ENCODE data around the gene GATAD2B. TPM values are rescaled to one million over a fixed set of nuclear protein-coding genes. Genes with fewer than 3 reads are reported as not detected.

The GATAD2B gene
- total RNA-seq, 1 donor from 2014 or later: 12.2 TPM

DNA sequence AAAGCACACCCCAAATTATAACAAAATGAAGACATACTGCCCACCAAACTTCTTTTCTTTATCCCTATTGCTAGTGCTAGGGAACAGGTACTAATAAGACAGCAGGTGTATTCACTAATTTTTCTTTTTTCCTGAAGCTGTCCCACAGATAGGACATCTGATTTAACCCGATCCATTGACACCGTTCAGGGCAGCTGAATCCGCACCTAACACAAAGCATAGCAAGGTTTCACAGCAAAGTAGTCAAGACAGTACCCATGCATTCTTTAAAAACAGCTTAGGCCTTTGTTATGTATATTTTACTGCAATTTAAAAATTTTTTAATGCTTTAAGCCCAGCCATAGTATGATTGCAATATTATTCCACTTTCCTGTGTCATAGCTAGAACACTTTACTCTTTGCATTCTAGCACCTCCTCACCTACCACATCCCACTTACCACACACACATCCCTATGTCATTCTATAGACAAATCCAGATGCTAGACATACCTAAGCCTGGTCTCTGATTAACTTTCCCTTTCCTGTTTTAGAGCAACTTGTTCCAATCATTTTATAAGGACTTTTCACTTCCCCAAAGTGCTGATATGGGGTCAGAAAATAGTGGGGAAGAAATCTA lies 40.4 kb downstream of the GATAD2B start:
- no peak for DNase-seq (ENCODE audit: low read depth)

GRCh38 chr1:153881751-153882150 lies 41.0 kb downstream of the GATAD2B start:
- TF ChIP-seq CTCF (IDR thresholded peaks at IDR 0.05; ENCODE audit: insufficient read depth, low read length, poor library complexity, severe bottlenecking): no peak
- Histone ChIP-seq H3K27me3 (ENCODE audit: control insufficient read depth, insufficient read depth, low read length) (no peaks in the 10 kb centered on the region), H3K36me3 (ENCODE audit: control insufficient read depth, insufficient read depth, low read length) (no peaks in the 10 kb centered on the region), H3K4me3 (ENCODE audit: low read depth, low read length) (peak overlapping the region; percentile 11)
- no peak for DNase-seq (ENCODE audit: low read depth)

More for the DNA sequence above, 40.4 kb downstream of the GATAD2B start:
- H3K27me3 ChIP-seq (ENCODE audit: control insufficient read depth, insufficient read depth, low read length): no peaks in the 10 kb centered on the region
- no peaks in the 10 kb centered on the region for H3K36me3 ChIP-seq (ENCODE audit: control insufficient read depth, insufficient read depth, low read length)
- no peak for TF ChIP-seq CTCF (IDR thresholded peaks at IDR 0.05; ENCODE audit: insufficient read depth, low read length, poor library complexity, severe bottlenecking)
- no peak overlapping the region for H3K4me3 ChIP-seq (ENCODE audit: low read depth, low read length)

DNA sequence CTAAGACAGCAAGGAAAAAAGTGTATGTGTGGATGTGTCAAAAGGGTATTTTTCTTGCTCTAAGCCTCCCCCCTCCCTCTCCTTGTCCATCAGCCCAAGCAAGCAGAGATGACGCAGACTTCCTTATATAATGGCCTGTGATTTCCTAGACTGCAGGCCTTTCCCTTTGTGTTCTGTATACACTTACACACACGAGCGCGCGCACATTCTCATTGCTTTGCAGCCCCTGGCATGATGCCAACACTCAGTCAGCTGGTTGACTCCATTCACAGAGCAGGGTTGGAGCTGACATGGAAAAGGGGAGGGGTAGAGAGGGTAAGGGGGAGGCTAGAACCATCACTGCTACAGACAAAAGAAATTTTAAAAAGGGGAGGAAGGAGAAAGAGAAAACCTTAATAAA lies 41.8 kb downstream of the GATAD2B start:
- DNase-seq (ENCODE audit: low read depth): peak; percentile 96
- no peak for TF ChIP-seq CTCF (IDR thresholded peaks at IDR 0.05; ENCODE audit: insufficient read depth, low read length, poor library complexity, severe bottlenecking)
- H3K4me3 ChIP-seq (ENCODE audit: low read depth, low read length): no peak overlapping the region
- H3K36me3 ChIP-seq (ENCODE audit: control insufficient read depth, insufficient read depth, low read length): no peaks in the 10 kb centered on the region
- no peaks in the 10 kb centered on the region for H3K27me3 ChIP-seq (ENCODE audit: control insufficient read depth, insufficient read depth, low read length)

- H3K27me3 ChIP-seq (ENCODE audit: control insufficient read depth, insufficient read depth, low read length): no peaks in the 10 kb centered on the region
- no peaks in the 10 kb centered on the region for H3K36me3 ChIP-seq (ENCODE audit: control insufficient read depth, insufficient read depth, low read length)
- no peak for DNase-seq (ENCODE audit: low read depth)
- no peak for TF ChIP-seq CTCF (IDR thresholded peaks at IDR 0.05; ENCODE audit: insufficient read depth, low read length, poor library complexity, severe bottlenecking)
- no peak overlapping the region for H3K4me3 ChIP-seq (ENCODE audit: low read depth, low read length)
Observed at GRCh38 chr1:153880024-153880423, 42.7 kb downstream of the GATAD2B start.

- no peak for TF ChIP-seq CTCF (IDR thresholded peaks at IDR 0.05; ENCODE audit: insufficient read depth, low read length, poor library complexity, severe bottlenecking)
- Histone ChIP-seq H3K36me3 (ENCODE audit: control insufficient read depth, insufficient read depth, low read length) (no peaks in the 10 kb centered on the region), H3K27me3 (ENCODE audit: control insufficient read depth, insufficient read depth, low read length) (no peaks in the 10 kb centered on the region), H3K4me3 (ENCODE audit: low read depth, low read length) (no peak overlapping the region)
- no peak for DNase-seq (ENCODE audit: low read depth)
Observed at GRCh38 chr1:153877112-153877511, 45.7 kb downstream of the GATAD2B start.

- DNase-seq (ENCODE audit: low read depth): no peak
- no peaks in the 10 kb centered on the region for H3K36me3 ChIP-seq (ENCODE audit: control insufficient read depth, insufficient read depth, low read length)
- no peak for TF ChIP-seq CTCF (IDR thresholded peaks at IDR 0.05; ENCODE audit: insufficient read depth, low read length, poor library complexity, severe bottlenecking)
- H3K27me3 ChIP-seq (ENCODE audit: control insufficient read depth, insufficient read depth, low read length): no peaks in the 10 kb centered on the region
- H3K4me3 ChIP-seq (ENCODE audit: low read depth, low read length): no peak overlapping the region
Observed at GRCh38 chr1:153872934-153873333, 49.8 kb downstream of the GATAD2B start.

Measured in kidney epithelial cell (primary cell).